H1 (cell line): ENCODE measurements around the gene S100A4.

Experiments
- MAFK ChIP-seq: IDR thresholded peaks from 2 replicates; pipeline ENCODE4 v1.6.1; 2012; ENCODE audit warnings: low read depth, mild to moderate bottlenecking, improper control_type of control experiment, low read length
- POLR2A ChIP-seq, 2 experiments: IDR thresholded peaks; 1 replicate in 1 of 2; 2 replicates in 1 of 2; pipeline ENCODE4 v1.6.1; 2011; ENCODE audit warnings: low read depth in 2 of 2, low read length in 2 of 2, mild to moderate bottlenecking in 2 of 2; ENCODE audit errors: control extremely low read depth in 1 of 2
- TF ChIP-seq, protein P1 (sequence below), 3 experiments: IDR thresholded peaks; 1 replicate in 2 of 3; 2 replicates in 1 of 3; pipeline versions ENCODE4 v1.5.1 to v1.6.1; 2011; ENCODE audit warnings: low read length in 3 of 3, mild to moderate bottlenecking in 3 of 3, inconsistent platforms in 2 of 3, low read depth in 1 of 3, moderate library complexity in 1 of 3; ENCODE audit not compliant: insufficient read depth in 1 of 3; ENCODE audit errors: control extremely low read depth in 1 of 3

DNA sequence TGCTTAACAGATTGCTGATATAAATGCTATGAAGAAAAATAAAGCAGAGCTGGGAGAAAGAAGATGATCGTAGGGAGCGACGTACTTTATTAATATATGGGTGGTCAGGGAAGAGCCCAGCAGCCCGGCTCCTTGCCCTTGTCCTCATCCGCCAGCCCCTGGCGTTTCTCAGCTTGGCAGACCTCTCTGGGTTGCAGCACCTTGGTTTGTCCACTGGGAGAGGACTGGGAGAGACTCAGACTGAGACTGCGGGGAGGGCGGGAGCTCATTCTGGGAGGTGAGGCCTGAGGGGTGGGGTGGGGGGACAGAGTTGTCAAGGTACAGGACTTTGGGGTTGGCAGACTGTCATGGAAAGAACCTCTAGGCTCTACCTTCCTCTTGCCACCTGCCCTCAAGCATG, 6.7 kb upstream of the S100A4 start:
- TF ChIP-seq, protein P1, sequence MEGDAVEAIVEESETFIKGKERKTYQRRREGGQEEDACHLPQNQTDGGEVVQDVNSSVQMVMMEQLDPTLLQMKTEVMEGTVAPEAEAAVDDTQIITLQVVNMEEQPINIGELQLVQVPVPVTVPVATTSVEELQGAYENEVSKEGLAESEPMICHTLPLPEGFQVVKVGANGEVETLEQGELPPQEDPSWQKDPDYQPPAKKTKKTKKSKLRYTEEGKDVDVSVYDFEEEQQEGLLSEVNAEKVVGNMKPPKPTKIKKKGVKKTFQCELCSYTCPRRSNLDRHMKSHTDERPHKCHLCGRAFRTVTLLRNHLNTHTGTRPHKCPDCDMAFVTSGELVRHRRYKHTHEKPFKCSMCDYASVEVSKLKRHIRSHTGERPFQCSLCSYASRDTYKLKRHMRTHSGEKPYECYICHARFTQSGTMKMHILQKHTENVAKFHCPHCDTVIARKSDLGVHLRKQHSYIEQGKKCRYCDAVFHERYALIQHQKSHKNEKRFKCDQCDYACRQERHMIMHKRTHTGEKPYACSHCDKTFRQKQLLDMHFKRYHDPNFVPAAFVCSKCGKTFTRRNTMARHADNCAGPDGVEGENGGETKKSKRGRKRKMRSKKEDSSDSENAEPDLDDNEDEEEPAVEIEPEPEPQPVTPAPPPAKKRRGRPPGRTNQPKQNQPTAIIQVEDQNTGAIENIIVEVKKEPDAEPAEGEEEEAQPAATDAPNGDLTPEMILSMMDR (IDR thresholded peaks at IDR 0.05; ENCODE audit: control extremely low read depth in 1 of 3, insufficient read depth in 1 of 3, low read depth in 1 of 3, low read length in 3 of 3), result peak; percentile 24 to 40 (median 31)
- TF ChIP-seq POLR2A (IDR thresholded peaks at IDR 0.05; ENCODE audit: control extremely low read depth in 1 of 2, low read depth in 2 of 2, low read length in 2 of 2), result no peak
- TF ChIP-seq MAFK, result no peak
